Jurkat, Clone E6-1 (cell line): ENCODE data around the gene GALNT15.

Experiments
- DNase-seq: peaks from one replicate; pipeline ENCODE4 v3.0.0-alpha.2; 2011; ENCODE audit warnings: low read depth, low spot score
- H3K4me3 ChIP-seq: 2 replicates; pipeline ENCODE4 v1.5.1; 2011; ENCODE audit warnings: mild to moderate bottlenecking, low read length, control low read depth, moderate library complexity

The GALNT15 gene

DNA sequence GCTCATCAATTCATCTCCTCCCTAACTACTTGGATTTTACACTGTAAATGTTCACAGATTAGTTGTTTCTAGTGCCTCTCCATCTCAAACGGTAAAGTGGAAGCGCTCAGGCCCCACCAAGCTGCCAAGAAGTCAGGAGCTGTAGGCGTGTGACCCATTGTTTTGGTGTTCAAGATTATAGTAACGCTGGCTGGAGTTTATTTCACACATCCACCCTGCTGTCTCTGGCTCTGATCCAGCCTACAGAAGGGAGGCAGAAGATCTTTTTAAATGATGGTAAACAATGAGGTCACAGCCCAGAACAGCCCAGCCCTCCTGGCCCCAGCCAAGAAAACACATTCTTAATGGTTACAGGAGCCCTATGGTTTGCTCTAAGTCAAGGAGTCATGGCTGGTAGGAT lies 25.7 kb upstream of the GALNT15 start:
- DNase-seq, result no peak

DNA sequence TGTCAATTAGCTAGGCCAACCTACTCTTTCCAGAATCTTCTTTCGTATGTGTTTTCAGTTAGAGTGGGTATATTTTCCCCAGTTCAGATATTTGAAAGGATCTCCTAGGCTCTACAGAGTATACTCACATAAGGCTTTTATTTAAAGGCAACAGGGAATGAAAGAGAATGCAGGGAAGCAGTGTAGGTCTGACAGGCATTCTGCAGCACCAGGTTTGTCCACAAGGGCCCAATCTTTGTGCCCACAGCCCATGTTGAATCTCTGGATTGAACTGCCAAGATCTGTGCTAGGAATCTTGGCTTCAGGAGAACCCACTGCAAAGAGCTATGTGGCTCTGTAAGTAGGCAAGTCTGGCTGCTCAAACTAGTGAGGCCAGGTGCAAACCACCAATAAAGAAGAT lies 24.2 kb upstream of the GALNT15 start:
- DNase-seq, result no peak
- no peak overlapping the region for H3K4me3 ChIP-seq

More for the DNA sequence above, 25.7 kb upstream of the GALNT15 start:
- H3K4me3 ChIP-seq, result no peak overlapping the region

DNA sequence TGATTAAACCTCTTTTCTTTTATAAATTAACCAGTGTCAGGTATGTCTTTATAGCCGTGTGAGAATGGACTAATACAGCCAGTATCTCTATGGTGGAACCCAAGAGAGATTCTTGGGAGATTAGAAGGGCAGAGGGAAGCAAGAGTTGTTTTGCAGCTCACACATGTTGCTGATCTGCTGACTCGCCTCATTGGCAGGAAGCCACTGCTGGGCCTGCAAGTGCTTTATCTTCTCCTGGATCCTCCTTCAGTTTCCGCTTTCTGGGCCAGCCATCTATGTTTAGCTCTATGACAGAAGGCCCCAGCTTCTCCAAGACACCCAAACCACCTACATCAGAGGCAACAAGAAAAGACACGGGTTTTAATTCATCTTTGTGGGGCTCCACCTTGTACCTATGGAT lies 23.4 kb upstream of the GALNT15 start:
- DNase-seq, result peak; percentile 44
- no peak overlapping the region for H3K4me3 ChIP-seq

DNA sequence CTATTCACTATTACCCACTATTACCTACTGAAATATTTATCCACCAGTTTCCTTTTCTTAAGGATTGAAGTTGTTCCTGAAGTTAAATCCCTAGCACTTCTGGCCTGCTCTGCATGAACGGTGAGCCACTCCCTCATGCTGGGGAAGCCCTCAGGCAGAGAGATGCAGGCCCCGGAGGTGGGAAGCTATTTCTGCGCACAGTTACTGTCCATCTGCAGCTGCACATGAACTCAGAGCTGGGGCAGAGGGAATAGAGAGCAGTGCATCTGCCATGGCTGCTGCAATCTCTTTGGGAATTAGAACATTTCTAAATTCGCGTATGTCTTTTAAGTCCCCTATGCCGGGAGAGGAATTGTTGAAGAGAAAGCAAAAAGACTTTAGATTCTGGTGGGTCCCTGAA lies 6.3 kb upstream of the GALNT15 start:
- DNase-seq, result no peak
- no peak overlapping the region for H3K4me3 ChIP-seq

DNA sequence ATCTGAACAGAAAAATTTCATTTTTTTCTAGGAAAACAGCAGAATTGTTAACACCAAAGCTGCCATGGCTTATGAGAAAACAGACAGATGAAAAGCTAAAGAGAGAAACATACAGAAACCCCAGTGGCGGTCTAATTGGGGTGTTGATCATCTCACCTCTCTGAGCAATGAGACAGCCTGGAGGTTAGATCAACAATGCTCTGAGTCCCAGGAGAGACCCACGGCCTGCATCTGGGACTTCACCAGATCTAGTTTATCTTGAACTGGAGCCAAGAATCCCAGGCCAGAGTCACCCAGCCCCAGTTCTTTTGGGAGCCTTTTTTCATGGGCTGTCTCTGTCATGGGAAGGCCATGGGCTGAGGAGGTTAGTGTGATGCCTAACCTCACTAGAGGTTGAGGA lies 3.5 kb upstream of the GALNT15 start:
- no peak overlapping the region for H3K4me3 ChIP-seq
- DNase-seq, result no peak

DNA sequence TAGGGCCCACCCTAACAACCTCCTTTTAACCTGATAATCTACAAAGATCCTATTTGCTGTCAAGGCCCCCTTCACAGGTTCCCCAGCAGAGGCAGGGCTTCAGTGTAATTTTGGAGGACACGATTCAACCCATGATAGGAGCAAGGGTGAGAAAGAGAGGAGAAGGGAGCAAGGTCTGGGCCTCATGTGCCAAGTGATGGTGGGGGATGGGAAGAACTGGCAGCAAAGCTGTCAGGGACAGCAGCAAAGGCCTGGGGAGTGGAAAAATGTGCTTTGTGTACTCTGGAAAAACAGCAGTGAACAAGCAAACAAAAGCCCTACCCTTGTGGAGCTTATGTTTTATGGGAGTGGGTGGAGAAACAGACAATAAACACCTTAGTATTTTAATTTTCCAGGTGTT lies 2.7 kb upstream of the GALNT15 start:
- no peak for DNase-seq
- no peak overlapping the region for H3K4me3 ChIP-seq

DNA sequence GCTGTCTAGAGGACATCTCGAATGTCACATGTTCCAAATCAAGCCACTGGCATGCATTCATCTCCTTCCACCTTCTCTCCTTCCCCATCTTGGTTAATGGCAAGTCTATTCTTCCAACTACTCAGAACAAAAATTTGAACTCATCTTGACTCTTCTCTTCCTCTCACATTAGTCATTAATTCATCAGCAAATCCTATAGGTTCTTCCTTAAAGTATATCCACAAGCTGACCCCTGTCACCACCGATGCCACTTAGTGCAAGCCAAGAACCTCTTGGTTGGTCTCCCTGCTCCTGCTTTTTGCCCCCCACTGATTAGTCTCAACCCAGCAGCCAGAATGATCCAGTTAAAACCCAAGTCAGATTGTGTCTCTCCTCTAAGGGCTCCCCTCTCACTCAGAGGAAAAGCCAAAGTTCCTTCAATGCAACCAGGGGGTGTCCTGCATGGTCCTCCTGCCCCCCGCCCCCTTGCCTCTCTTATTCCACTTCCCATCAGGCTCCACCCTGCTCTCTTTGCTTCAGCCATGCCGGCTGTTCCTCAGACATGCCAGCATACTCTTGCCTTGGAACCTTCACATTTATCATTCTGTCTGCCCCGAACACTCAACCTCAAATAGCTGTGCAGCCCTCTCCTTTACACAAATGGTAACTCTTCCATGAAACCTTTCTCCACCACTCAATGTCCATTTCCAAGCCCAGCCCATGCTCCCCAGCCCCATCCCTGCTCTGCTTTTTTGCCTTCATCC lies 1.0 kb upstream of the GALNT15 start:
- no peak for DNase-seq
- no peak overlapping the region for H3K4me3 ChIP-seq

DNA sequence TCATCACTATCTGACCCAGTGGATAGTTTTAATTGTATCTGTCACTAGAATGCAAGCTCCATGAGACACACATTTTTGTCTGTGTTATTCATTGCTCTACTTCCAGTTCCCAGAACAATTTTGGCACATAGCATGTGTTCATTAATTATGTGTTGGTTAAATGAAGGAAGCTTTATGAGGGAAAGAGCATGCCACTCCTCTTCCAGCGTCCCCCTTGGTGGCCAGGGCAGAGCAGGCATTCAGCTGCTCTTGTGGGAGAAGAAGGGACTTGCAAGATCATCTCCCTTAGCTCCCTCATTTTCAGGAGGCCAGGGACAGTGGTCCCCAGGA lies 489 bp upstream of the GALNT15 start:
- DNase-seq, result no peak
- H3K4me3 ChIP-seq, result no peak overlapping the region

DNA sequence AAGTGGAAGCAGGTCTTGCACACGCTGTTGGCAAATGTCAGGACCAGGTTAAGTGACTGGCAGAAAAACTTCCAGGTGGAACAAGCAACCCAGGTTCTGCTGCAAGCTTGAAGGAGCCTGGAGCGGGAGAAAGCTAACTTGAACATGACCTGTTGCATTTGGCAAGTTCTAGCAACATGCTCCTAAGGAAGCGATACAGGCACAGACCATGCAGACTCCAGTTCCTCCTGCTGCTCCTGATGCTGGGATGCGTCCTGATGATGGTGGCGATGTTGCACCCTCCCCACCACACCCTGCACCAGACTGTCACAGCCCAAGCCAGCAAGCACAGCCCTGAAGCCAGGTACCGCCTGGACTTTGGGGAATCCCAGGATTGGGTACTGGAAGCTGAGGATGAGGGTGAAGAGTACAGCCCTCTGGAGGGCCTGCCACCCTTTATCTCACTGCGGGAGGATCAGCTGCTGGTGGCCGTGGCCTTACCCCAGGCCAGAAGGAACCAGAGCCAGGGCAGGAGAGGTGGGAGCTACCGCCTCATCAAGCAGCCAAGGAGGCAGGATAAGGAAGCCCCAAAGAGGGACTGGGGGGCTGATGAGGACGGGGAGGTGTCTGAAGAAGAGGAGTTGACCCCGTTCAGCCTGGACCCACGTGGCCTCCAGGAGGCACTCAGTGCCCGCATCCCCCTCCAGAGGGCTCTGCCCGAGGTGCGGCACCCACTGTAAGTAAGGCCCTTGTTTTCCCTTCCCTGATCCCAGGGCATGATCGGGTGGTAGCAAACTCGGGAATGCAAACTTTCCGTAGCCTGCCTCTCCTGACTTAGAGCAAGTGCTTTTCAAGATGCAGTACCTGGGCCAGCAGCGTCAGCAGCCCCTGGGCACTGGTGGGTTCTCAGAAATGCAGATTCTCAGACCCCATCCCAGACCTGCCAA lies 759 bp downstream of the GALNT15 start:
- H3K4me3 ChIP-seq, result no peak overlapping the region
- DNase-seq, result no peak

DNA sequence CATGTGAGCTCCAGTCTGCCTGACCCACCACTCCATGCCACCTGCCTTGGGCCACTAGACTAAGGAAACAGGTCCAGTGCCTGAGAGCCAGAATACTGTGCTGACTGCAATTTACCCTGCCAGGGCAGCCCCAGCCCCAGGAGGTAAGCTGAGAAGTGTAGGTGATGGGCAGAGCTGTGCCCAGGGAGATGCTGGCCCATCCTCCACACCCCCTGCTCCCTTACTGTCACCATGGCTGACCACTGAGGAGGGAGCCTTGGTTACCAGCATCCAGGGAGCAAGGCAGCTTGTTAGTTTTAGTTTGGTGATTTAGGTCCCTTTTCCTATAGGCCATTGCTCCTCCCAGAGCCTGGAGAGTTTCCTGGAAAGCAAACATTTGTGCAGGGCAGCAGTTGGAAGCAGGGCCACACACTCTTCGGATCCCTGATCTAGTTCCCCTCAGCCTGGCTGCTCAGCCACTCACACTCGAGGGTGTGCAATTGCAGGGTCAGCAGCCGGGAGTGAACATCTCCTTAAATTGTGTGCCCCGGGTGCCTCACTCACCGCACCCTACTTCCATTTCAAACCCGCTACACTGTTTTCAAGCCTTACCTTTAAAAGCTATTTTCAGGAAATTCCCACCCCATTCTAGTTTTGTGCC lies 2.0 kb downstream of the GALNT15 start:
- no peak overlapping the region for H3K4me3 ChIP-seq
- DNase-seq, result no peak

DNA sequence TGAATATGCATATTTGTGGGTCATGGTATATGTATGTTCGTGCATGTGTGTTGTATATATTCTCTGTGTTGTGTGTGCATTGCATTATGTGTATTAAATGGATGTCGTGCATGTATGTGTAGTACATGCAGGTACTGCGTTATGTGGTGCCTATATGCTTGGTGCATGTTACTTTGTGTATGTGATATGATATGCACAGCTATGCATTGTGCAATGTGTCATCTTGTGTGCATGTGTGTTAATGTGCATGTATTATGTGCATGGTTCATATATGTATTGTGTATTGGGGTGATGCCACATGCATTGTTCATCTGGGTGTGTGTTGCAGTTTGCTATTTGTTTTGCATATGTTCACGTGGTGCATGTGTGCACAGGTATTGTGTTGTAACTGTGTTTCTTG lies 2.9 kb downstream of the GALNT15 start:
- DNase-seq, result no peak
- H3K4me3 ChIP-seq, result no peak overlapping the region

DNA sequence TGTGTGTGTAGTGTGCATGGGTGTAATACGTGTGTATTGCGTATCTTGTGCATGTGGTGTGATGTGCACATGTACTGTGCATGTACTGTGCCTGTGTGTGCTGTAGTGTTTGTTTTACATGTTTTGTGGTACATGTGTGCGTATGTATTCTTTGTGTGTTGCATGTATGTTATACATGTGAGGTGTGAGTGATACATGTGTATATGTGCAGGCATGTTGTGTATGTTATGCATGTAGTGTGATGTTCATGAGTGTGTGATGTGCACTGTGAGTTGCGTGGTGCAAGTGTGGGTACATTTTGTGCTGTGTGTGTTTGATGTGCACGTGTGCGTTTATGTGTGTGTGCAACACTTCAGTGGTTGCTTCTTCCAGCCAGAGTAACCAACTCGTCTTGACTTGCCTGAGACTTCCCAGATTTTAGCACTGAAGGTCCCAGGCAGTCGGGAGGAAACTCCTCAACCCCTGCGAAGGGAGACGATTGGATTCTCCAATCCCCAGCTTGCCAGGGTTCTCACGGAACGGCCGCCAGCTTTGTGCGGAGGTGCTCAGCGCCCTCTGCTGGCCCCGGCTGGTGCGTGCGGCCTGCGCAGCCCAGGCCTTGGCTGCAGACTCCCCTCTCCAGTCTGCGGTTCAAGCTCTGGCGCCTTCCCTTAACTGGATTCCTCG lies 3.6 kb downstream of the GALNT15 start:
- peak; percentile 43 for DNase-seq
- no peak overlapping the region for H3K4me3 ChIP-seq

DNA sequence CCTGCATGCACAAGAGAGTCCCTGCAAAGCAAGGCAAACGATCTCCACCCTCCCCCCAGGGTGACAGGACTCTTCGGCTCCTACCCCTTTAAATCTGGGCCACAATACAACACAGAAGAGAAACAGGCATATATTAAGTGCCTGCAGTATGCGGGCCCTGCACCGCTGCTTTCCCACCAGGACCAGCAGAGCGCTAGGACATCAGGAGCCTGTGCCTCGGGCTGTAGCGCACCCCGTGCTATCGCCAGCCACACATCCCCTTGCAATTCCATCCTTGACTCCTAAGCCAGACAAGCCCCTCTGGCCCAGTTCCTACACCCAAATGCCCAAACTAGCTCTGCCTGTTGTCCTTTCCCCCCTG lies 4.1 kb downstream of the GALNT15 start:
- no peak for DNase-seq
- no peak overlapping the region for H3K4me3 ChIP-seq

DNA sequence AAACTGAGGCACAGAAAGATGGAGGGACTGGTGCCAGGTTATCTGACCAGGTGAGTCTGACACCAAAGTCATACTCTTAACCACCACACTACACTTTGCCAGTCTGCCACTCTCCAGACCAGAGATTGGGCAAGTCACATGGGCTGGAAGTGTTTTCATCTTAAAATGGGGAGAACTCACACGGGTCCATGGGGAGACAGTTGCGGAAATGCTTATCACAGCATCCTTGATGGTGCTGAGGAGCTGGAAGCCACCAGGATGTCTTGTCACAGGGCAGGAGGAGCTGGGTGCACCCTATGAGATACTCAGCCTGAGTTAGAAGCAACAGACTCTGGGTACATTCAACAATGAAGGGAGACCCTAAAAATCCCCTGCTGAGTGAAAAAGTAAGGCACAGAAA lies 4.8 kb downstream of the GALNT15 start:
- H3K4me3 ChIP-seq, result no peak overlapping the region
- DNase-seq, result no peak

DNA sequence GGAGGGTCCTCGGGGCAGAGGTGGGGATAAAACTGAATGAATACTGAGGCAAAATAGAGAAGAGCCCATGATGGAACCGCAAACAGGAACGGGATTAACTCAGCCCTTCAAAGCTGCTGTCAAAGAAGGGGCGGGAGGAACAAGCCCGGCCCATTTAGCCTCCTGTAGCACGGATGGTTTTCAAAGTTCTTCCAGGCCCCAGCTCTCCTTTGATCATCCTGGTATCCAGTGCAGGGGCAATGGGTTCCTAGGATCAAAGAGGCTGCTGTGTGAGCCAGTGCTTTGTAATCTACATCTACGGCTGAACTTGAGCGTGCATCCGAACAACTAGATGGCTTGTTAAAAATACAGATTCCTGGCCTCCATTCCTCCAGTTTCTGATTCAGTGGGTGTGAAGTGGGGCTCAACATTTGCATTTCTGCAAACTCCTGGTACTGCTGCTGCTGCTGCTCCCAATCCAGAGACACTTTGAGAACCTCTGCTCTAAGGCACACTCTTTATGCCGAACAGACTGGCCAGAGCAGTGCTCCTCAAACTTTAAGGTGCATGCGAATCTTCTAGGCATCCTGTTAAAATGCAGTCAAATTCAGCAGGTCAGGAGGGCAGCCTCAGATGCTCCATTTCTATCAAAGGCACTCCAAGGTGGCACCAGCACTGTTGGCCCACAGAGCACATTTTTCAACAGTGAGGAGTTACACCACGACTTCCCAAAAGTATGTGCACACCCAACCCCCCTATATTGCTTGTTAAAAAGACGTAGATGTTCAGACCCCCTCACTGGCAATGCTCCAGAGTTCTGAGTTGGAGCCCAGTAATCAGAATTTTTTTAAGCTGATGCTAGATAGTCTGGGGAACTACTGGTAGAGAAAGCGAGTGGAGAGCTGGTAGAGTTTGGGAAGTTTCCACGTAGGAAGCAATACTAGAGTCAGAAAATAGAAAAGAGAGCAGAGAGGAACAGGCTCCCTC lies 5.6 kb downstream of the GALNT15 start:
- no peak for DNase-seq
- H3K4me3 ChIP-seq, result no peak overlapping the region

DNA sequence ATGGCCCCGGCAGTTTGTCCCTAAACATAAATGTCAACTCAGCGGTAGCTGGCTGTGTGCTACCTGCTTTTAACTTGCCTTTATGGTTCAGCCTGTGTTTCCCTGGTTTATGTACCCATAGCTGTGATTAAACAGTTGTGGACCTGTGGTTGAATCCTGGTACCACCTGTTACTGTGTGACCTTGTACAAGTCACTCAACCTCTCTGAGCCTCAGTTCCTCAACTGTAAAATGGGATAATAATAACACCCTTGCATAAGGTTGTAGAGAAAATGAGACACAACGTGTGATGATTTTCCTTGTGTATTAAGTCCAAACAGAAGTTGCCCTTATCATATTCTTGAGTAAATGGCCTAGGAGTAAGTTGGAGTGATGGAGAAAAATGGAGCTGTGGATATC lies 6.3 kb downstream of the GALNT15 start:
- no peak overlapping the region for H3K4me3 ChIP-seq
- DNase-seq, result no peak

DNA sequence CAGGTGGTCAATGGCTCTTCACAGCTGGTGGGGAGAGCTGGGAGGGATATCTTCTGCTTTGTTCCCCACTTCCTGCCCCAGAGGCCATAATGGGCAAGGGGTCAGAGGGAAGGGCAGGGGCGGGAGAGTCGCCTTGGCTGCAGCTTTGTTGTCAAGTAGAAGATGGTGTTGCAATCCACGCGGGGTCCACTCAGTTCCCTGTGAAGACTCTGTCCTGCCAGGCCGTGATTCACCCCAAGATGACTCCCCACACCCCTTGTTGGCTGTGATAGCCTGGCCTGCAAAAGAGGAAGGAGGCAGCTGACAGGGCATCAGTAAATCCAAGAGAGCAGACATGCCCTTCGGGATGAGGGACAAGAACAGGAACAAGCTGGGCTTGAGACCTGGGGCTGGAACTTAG lies 6.9 kb downstream of the GALNT15 start:
- no peak for DNase-seq
- H3K4me3 ChIP-seq, result no peak overlapping the region

DNA sequence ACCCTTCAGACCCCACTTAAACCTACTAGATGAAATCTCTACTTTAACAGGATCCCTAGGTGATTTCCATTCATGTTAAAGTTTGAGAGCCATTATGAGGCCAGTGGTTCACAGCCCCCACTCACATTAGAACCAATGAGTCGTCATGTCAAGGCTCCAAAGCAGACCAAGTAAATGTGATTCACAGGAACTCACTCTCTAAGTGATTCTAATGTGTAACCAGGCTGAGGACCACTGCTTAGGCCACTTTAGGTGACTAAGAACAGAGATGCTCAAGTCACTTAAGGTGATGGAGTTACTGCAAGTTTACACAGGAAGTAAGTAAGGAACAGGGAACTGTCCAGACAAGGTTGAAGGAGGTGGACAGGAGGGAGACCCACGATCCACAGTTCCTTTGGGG lies 7.7 kb downstream of the GALNT15 start:
- no peak overlapping the region for H3K4me3 ChIP-seq
- DNase-seq, result no peak

DNA sequence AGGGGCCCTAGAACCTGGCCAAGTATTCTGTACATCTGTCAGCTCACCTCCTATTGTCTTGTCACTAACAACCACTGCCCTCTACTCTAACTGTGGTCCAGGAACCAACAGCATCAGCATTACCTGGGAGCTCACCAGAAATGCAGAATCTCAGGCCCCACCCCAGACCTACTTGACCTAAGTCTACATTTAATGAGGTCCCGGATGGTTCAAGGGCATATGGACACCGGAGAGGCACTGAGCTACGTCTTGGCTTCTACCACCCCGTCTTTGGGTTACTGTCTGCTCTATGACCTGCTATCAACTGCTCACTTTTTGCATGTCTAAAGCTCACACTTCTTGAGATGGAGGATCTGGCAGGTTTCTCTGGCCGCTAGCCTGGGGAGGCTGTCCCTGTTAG lies 8.1 kb downstream of the GALNT15 start:
- DNase-seq, result no peak
- H3K4me3 ChIP-seq, result no peak overlapping the region
